ENCODE results near the gene ARHGEF40.

- TF ChIP-seq CTCF (IDR thresholded peaks at IDR 0.05; ENCODE audit: low read depth, low read length): no peak
- TF ChIP-seq EZH2phosphoT487 (IDR thresholded peaks at IDR 0.05; ENCODE audit: low read depth): no peak
Observed at GRCh38 chr14:21096978-21097635, 27.0 kb downstream of the ARHGEF40 start.
